Thoracic aorta (tissue), 2 donors: ENCODE data around the gene UBL7. TPM values are rescaled to one million over a fixed set of nuclear protein-coding genes. Genes with fewer than 3 reads are reported as not detected.
"Not testable (repeated sequence)": the region's sequence is repeated elsewhere in the genome, so short reads cannot be mapped to it uniquely, and the experiment has no call there.

Experiments used
- ATAC-seq: fragments of 150-250 bp; one replicate; pipeline ENCODE4 v1.8.0; 2017; ENCODE audit warnings: low read depth; ENCODE audit not compliant: insufficient number of reproducible peaks, low FRiP score
- DNase-seq: peaks from one replicate; pipeline ENCODE4 v3.0.0-alpha.2; 2020; ENCODE audit warnings: low spot score
- H3K27ac ChIP-seq, 2 donors: fragments of 200-600 bp; sonication (generic); 1 replicate in 1 of 2; 2 replicates in 1 of 2; pipeline ENCODE4 v1.5.1; 2016; ENCODE audit warnings: mild to moderate bottlenecking in 2 of 2, moderate library complexity in 2 of 2
- H3K27me3 ChIP-seq: fragments of 200-600 bp; sonication (generic); replicated peaks from 2 replicates; pipeline ENCODE4 v1.6.0; 2016; ENCODE audit warnings: mild to moderate bottlenecking; ENCODE audit not compliant: insufficient read depth
- H3K36me3 ChIP-seq: fragments of 200-600 bp; sonication (generic); one replicate; pipeline ENCODE4 v1.5.1; 2016
- H3K4me1 ChIP-seq, 2 donors: fragments of 200-600 bp; sonication (generic); 1 replicate in 1 of 2; 2 replicates in 1 of 2; pipeline versions ENCODE4 v1.5.1 to v1.6.0; 2016; ENCODE audit warnings: low read depth in 2 of 2, mild to moderate bottlenecking in 1 of 2; ENCODE audit not compliant: control insufficient read depth in 1 of 2
- H3K4me3 ChIP-seq: fragments of 200-600 bp; sonication (generic); 2 replicates; pipeline ENCODE4 v1.5.1; 2016; ENCODE audit warnings: mild to moderate bottlenecking
- H3K9me3 ChIP-seq: fragments of 200-600 bp; sonication (generic); 2 replicates; pipeline ENCODE4 v1.5.1; 2016
- CTCF ChIP-seq: fragments of 200-600 bp; sonication (generic); IDR thresholded peaks from one replicate; pipeline ENCODE4 v1.5.1; 2019; ENCODE audit warnings: antibody characterized with exemption
- total RNA-seq, 2 donors: library from RNA; depleted of rRNA; stranded (reverse); fragments of >200 nt; gene quantifications; one replicate each; pipeline versions ENCODE4 v1.1.0 to v1.2.3, GENCODE V29; 2016

Gene UBL7
- total RNA-seq, 2 donors from 2014 or later, result 41.1 to 70.5 TPM

GRCh38 chr15:74496648-74497047, 35.7 kb upstream of the UBL7 start:
- Histone ChIP-seq H3K9me3 (no peaks in the 10 kb centered on the region), H3K27me3 (no peaks in the 10 kb centered on the region), H3K4me1 (no peaks in the 10 kb centered on the region), H3K36me3 (no peaks in the 10 kb centered on the region), H3K27ac (no peak overlapping the region), H3K4me3 (no peak overlapping the region)
- no peak for TF ChIP-seq CTCF
- DNase-seq (no peak), ATAC-seq (no peak)

GRCh38 chr15:74490339-74490689, 29.4 kb upstream of the UBL7 start:
- no peaks in the 10 kb centered on the region for H3K4me1 ChIP-seq
- no peaks in the 10 kb centered on the region for H3K36me3 ChIP-seq
- ATAC-seq (no peak), DNase-seq (no peak)
- no peaks in the 10 kb centered on the region for H3K9me3 ChIP-seq
- H3K4me3 ChIP-seq, result no peak overlapping the region
- H3K27me3 ChIP-seq, result no peaks in the 10 kb centered on the region
- no peak for TF ChIP-seq CTCF
- H3K27ac ChIP-seq, result no peak overlapping the region

GRCh38 chr15:74489518-74490338, 28.8 kb upstream of the UBL7 start:
- H3K9me3 ChIP-seq, result no peaks in the 10 kb centered on the region
- H3K27me3 ChIP-seq, result no peaks in the 10 kb centered on the region
- ATAC-seq, result no peak
- H3K36me3 ChIP-seq, result no peaks in the 10 kb centered on the region
- H3K4me1 ChIP-seq, result no peaks in the 10 kb centered on the region
- no peak for DNase-seq
- peak; percentile 59 for TF ChIP-seq CTCF
- no peak overlapping the region for H3K27ac ChIP-seq
- no peak overlapping the region for H3K4me3 ChIP-seq

GRCh38 chr15:74488776-74489175, 27.8 kb upstream of the UBL7 start:
- H3K27ac ChIP-seq, result no peak overlapping the region
- H3K9me3 ChIP-seq, result no peaks in the 10 kb centered on the region
- no peak for TF ChIP-seq CTCF
- ATAC-seq (no peak), DNase-seq (no peak)
- no peaks in the 10 kb centered on the region for H3K27me3 ChIP-seq
- no peaks in the 10 kb centered on the region for H3K36me3 ChIP-seq
- no peaks in the 10 kb centered on the region for H3K4me1 ChIP-seq
- H3K4me3 ChIP-seq, result no peak overlapping the region

GRCh38 chr15:74482661-74483060, 21.7 kb upstream of the UBL7 start:
- Histone ChIP-seq H3K4me3 (no peak overlapping the region), H3K27me3 (no peaks in the 10 kb centered on the region), H3K27ac (no peak overlapping the region), H3K36me3 (no peaks in the 10 kb centered on the region), H3K4me1 (no peaks in the 10 kb centered on the region), H3K9me3 (no peaks in the 10 kb centered on the region)
- no peak for TF ChIP-seq CTCF
- DNase-seq, result no peak
- ATAC-seq, result no peak

GRCh38 chr15:74480364-74480763, 19.4 kb upstream of the UBL7 start:
- DNase-seq, H3K9me3 ChIP-seq, H3K27ac ChIP-seq, H3K36me3 ChIP-seq, H3K4me3 ChIP-seq, H3K4me1 ChIP-seq, H3K27me3 ChIP-seq, ATAC-seq: not testable (repeated sequence)

GRCh38 chr15:74471621-74472020, 10.7 kb upstream of the UBL7 start:
- H3K27me3 ChIP-seq, H3K4me1 ChIP-seq, H3K36me3 ChIP-seq, H3K4me3 ChIP-seq, DNase-seq, H3K27ac ChIP-seq, ATAC-seq, H3K9me3 ChIP-seq: not testable (repeated sequence)
